GM23248 (cell line): ENCODE results near the gene LYRM9.

Source experiments
- EZH2 ChIP-seq: fragments of 200-600 bp; sonication (generic); IDR thresholded peaks from 2 replicates; pipeline ENCODE4 v1.6.1; 2018; ENCODE audit warnings: antibody characterized with exemption, mild to moderate bottlenecking; ENCODE audit not compliant: insufficient read depth, poor library complexity, severe bottlenecking
- EZH2phosphoT487 ChIP-seq: fragments of 200-600 bp; sonication (generic); IDR thresholded peaks from 2 replicates; pipeline ENCODE4 v1.6.1; 2018; ENCODE audit warnings: antibody characterized with exemption, moderate library complexity, mild to moderate bottlenecking, low read depth; ENCODE audit not compliant: insufficient read depth

- no peak for TF ChIP-seq EZH2
- TF ChIP-seq EZH2phosphoT487, result no peak
These were observed 3.5 kb upstream of the LYRM9 start for GRCh38 chr17:27896701-27897100.
